Activated CD8-positive, alpha-beta memory T cell treated with anti-CD3 and anti-CD28 coated beads, Interleukin-2, amount 50 U/mL, for 4 hours (primary cell): Measurements from ENCODE around the gene ITGA11.

Experiments used
- DNase-seq: peaks from one replicate; pipeline ENCODE4 v3.0.0-alpha.2; 2020

The ITGA11 gene

DNA sequence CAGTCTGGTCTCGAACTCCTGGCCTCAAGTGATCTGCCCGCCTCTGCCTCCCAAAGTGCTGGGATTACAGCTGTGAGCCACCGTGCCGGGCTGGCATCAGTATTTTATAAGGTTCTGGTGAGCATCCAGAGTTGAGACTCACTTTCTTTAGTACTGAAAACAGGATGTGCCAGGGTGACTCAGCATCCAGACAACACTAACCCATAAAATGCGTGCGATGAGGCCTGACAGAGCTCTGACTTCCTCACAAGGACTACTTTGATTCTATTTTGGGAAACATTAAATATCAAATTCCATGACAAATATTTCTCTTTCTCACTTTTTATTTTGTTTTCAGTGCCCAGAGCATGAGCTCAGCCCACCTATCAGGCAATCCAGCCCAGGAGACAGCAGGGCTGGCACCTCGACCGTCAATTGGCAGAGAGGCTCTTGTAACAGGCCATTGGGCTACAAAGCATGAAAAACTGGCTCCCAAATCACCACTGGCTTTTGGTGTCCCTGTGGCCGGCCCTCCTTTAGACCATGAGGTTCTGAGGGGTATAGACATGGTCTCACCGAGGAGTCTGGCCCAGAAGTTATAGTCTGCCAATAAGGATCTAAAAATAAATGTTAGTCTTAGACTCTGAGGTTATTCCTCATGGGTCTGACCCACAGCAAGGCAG is 79.4 kb downstream of the ITGA11 start:
- DNase-seq = peak; percentile 35

- DNase-seq = no peak
These were observed 82.8 kb downstream of the ITGA11 start for GRCh38 chr15:68349151-68349550.

DNA sequence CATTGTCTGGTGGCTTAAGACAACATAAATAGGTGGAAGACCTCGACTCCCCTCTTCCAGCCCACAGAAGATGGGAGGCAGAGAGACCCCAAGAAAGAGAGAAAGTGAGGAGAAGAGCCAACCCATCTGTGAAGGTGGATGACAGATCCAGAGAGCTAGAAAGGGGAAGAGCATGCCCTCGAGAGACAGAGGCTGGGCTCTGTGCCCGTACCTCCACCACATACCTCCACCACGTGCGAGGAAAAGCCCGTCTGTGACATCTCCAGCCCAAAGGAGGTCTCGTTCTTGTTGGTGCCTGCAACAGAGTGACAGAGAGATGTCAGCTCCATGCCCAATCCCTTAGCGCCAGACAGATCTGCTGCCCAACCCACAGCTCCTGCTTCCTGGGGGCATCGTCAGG is 83.4 kb downstream of the ITGA11 start:
- DNase-seq = no peak

DNA sequence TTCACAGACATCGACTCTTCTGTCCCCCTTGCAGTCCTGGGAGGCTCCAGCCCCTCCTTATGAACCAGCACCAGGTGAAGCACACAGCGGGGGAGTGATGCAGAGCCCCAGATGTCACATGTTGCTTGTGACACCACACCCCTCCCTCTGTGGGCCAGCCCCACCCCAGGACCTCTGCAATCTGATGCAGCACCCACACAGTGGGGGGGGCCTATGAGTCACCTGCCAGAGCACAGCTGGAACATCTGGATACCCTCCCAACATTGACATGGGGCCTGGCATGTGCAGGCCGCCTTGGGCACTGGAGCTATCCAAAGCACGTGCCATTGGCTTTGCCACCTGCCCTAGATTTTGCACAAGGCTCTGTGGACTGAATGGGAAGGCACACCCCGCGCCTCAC is 83.9 kb downstream of the ITGA11 start:
- peak; percentile 47 for DNase-seq

DNA sequence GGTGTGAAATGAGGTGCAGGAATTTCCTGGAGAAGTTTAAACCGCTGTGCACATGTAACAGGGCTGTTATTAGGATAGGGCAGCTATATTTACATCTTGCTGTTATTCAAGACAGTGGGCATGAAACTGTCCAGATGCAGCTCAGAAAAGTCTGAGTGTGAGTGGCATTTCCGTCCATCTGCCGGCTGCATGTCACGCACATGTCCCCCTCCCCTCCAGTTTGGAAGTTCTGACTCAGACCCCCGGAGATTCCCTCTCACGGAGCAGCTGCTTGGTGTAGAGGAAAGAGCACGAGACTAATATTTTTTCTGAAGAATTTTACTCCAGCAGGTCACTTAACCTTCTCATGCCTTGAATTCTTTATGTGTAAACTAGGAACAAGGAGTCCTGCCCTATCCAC is 84.6 kb downstream of the ITGA11 start:
- no peak for DNase-seq

GRCh38 chr15:68346979-68347378 is 85.0 kb downstream of the ITGA11 start:
- no peak for DNase-seq

DNA sequence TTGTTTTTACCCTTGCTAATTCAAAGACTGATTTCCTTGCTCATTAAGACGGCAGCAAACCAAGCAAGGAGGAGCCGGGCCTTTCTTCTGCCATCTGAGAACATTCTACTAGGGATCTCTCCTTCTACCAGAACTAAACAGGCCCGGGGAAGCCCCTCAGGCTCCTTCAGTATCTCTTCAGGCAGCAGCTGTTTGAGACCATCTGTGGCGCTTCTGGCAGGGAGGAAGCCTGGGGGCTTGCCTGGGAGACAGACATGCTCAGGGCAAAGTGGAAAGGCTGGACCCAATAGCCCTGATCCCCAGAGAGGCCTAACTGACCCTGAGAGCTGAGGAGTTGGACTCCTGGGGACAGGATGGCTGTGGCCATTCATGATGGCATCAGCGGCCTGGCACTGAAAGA is 86.5 kb downstream of the ITGA11 start:
- no peak for DNase-seq

DNA sequence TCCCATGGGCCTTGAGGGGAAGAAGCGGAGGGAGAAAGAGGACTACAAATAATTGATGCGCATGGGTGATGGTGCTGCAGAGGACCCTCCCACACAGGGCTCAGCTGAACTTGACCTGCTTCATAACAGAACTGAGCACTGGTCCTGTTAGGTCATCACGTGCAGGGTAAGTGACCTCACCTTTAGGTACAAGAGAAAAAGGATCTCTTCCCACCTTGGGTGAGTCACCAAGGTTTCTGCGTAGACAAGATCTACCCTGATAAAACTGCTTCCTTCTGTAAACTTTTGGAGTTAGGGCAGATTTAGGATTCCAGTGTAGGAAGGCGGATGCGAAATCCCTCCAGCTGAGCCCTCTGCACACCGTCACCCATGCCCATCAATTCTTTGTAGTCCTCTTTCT is 87.4 kb downstream of the ITGA11 start:
- DNase-seq = no peak

- DNase-seq = no peak
These were observed 88.3 kb downstream of the ITGA11 start for GRCh38 chr15:68343579-68344225.

DNA sequence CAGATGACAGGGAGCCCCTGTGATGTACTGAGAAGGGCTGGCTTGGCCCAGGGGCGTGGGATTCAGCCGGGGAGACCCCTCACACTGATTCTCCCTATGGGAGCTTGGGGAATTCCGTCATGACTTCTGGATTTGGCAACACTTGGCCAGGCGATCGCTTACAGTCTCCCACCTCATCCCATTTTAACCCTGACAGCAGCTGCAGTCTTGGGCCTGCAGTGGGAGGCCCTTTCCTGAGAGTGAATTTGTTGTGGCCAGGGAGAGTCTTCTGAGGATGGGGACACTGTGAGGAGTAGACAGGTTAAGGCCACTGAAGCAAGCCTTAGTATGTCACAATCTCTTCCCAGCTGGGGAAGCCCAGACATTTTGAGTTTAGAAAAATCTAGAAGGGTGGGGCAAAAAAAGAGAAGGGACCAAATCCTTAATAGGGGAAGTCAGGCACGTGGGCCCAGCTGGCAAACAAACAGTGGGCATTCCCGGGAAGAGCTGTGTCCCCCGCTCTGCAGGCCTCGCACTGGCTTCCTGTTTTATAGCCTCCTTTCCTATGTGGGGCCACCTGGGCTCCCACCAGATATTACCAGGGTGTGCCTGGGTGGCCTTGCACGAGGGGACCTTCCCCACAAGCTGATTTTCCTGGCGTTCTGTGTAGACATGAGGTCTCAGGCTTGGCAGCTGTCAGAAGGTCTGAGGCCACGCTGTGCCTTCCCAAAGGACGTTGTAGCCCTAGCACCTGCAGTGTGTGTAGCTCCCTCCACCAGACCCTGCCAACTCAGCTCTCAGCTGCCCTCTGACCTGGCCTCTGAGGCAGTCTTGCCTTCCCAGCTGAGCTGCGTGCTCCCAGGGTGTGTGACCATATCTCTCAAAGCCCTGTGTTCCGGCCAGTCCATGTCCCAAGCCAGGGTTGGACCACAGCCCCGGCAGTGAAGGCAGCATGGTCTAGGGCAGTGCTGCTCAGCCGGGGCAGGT is 89.9 kb downstream of the ITGA11 start:
- DNase-seq = no peak

GRCh38 chr15:68340726-68341671 is 91.0 kb downstream of the ITGA11 start:
- DNase-seq = no peak

- no peak for DNase-seq
These were observed 92.5 kb downstream of the ITGA11 start for GRCh38 chr15:68339481-68339880.

DNA sequence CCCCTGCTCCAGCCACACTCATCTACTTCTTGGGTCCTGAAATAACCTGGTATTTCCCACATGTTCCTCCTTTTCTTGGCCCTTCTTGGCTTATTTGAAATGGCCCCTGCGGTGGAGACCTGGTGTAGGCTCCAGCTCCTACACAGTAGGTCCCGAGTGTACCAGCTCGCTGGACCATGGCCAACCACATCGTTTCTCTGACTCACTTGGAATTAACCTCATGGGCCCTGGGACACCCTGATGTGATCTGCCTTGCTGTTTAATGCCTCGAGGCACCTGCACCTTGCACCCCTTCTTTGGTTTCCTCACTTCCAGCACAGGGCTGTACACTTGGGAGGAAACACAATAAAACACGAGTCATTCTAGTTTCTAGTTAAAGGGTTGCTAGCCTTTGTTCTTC is 94.1 kb downstream of the ITGA11 start:
- no peak for DNase-seq

DNA sequence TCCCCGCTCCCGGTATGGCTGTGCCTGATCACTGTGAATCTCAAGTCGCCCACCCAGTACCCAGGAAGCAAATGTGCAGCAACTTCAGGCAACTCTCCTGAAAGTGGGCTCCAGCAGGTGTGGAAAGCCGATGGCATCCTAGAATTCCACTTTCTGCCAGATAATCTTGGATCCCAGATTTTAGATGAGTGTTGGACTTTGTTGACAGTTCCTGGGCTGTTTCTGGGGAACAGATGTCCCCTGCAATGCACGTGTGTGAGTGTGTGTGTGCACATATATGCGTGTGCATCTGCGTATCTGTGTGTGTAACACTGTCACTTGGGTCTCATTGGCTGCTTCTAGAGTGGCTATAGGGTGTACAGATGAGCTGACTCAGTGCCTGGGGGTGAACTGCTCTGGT is 95.4 kb downstream of the ITGA11 start:
- DNase-seq = no peak

DNA sequence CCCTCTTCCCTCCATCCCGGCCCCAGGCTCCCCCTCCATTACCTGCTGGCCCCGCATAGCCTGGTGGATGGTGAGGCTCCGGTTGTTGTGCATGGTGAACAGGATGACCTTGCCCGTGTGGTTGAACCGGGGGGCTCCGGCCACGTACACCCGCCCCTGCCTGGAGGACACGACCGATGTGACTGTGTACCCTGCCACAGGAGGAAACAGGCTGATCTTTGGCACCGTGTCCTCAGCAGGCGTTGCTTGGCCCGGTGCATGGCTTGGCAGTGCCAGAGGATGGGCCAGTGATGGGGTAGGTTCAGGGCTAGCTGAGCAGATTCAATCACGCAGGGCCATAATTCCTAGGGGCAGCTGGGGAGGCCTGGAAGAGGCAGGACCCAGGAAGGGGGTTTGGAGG is 96.3 kb downstream of the ITGA11 start:
- DNase-seq = no peak

DNA sequence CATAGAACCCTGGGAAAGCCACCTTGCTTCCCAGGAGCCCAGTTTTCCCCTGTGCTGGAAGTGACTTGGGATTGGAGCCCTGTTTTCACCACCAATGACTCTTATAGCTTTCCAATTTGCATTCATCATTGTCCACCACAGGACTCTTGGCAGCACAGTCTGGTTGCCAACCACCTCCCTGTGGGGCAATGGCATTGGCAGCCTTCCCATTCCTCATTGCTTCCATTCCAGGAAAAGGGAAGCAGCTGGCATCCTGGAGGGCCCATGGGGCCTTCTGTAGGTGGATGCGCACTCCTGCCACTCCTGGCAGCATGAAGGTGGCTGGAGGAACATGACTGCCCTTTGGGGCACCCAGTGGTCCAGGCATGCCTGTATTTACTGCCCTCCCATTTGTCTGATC is 96.7 kb downstream of the ITGA11 start:
- DNase-seq = no peak

DNA sequence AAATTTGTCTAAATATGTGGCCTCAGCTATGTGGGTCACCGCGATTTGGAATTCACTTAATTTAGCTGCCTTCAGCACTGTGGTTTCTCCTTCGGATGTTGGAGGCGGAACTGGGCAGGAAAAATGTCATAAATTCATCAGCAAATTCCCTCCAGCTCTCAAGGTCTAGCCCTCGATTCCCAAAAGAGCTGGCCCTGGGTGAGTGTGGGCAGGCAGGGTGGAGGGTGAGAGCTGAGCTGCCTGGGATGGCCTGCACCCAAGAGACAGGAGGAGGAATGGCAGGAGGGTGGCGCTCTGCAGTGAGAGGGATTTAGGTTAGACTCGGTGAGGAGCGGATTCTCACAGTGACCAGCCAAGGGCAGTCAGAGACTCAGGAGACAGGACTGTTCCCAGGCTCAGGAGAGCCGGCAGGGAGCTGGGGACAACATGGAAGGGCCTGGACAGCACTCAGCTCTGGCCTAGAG is 97.3 kb downstream of the ITGA11 start:
- no peak for DNase-seq

- DNase-seq = no peak
These were observed 98.0 kb downstream of the ITGA11 start for GRCh38 chr15:68333775-68334470.

DNA sequence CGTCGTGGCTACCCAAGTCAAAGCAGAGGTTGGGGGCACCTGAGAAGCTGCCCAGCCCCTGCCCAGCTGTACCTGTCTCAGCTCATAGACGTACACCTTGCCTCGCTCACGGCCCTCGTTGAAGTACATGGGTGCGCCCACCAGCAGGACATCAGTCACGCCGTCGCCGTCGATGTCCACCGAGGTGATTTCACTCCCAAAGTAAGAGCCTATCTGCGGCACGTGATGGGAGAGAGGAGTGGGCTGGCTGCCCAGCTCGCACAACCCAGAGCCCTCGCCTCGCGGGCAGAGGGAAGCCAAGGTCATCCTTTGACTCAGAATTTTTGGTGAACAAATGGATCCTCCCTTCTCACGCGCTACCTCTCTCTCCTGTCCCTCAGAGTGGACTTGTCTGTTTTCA is 99.7 kb downstream of the ITGA11 start:
- DNase-seq = no peak

- DNase-seq = no peak
These were observed 101.1 kb downstream of the ITGA11 start for GRCh38 chr15:68330901-68331300.

DNA sequence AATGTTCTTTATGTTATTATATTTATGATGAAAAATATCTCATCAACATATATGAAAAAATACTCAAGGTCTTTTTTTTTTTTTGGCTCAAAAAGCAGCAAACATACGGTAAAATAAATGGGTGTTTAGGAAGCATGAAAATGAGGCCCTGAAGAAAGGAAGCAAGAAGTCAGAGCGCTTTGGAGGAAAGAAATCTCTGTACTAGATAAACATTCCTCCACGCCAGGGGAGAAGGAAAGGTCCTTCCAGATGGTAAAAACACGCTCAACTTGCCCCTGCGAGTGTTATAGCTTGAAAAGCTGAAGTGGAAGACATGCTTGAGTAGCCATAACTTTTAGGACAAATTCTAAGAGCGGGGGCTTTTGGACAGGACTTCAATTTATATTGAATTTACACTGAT is 101.5 kb downstream of the ITGA11 start:
- no peak for DNase-seq

DNA sequence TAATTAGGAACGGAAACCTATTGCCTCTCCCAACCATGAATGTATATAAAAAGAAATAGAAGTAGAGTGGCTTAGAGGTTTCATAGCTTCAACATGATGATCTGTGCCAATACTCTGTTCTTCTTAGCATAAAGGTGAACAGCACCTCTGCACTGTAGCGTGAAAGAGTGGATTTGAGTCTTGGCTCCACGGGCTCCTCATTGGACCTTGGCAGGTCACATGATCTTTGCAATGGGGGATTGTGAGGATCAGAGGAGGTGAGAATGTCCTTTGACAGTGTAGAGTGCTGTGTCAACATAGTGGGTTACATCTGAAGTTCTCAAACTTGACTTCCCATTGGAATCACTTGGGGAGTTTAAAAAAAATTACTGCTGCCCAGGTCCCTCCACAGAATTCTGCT is 103.0 kb downstream of the ITGA11 start:
- DNase-seq = no peak
